ENCODE measurements around the gene ZNF423. TPM values are rescaled to one million over a fixed set of nuclear protein-coding genes. Genes with fewer than 3 reads are reported as not detected.

ZNF423 gene
- total RNA-seq, 1 experiment from 2014 or later, result not detected

- no TSS peak for BruUV-seq (replicated peaks)
- intact Hi-C loops (cut with micrococcal nuclease; ENCODE audit: unreplicated experiment), result no loop called here
- Mint-ChIP-seq H3K27me3 (ENCODE audit: unreplicated experiment) (peaks cover 91% of the 10 kb centered on the region), H3K9me3 (ENCODE audit: low read depth, unreplicated experiment) (no peaks in the 10 kb centered on the region), H3K4me1 (ENCODE audit: low read depth, unreplicated experiment) (no peaks in the 10 kb centered on the region), H3K4me3 (ENCODE audit: low read depth, unreplicated experiment) (no peak overlapping the region), H3K27ac (ENCODE audit: unreplicated experiment) (no peak overlapping the region), H3K36me3 (ENCODE audit: insufficient read depth, unreplicated experiment) (no peaks in the 10 kb centered on the region)
- no peak for TF ChIP-seq CTCF (IDR thresholded peaks at IDR 0.05; ENCODE audit: unreplicated experiment)
- CTCF ChIA-PET, result no interaction called here
- no peak for DNase-seq
Measured at GRCh38 chr16:49867796-49868668, 12.1 kb upstream of the ZNF423 start.

GRCh38 chr16:49867234-49867633 is 11.3 kb upstream of the ZNF423 start:
- intact Hi-C loops (cut with micrococcal nuclease; ENCODE audit: unreplicated experiment), result no loop called here
- CTCF ChIA-PET, result no interaction called here
- Mint-ChIP-seq H3K36me3 (ENCODE audit: insufficient read depth, unreplicated experiment) (no peaks in the 10 kb centered on the region), H3K4me3 (ENCODE audit: low read depth, unreplicated experiment) (no peak overlapping the region), H3K27me3 (ENCODE audit: unreplicated experiment) (peaks cover 88% of the 10 kb centered on the region), H3K9me3 (ENCODE audit: low read depth, unreplicated experiment) (no peaks in the 10 kb centered on the region), H3K27ac (ENCODE audit: unreplicated experiment) (no peak overlapping the region), H3K4me1 (ENCODE audit: low read depth, unreplicated experiment) (no peaks in the 10 kb centered on the region)
- no TSS peak for BruUV-seq (replicated peaks)
- DNase-seq, result no peak
- no peak for TF ChIP-seq CTCF (IDR thresholded peaks at IDR 0.05; ENCODE audit: unreplicated experiment)

- no peak for TF ChIP-seq CTCF (IDR thresholded peaks at IDR 0.05; ENCODE audit: unreplicated experiment)
- no peak for DNase-seq
- Mint-ChIP-seq H3K9me3 (ENCODE audit: low read depth, unreplicated experiment) (no peaks in the 10 kb centered on the region), H3K36me3 (ENCODE audit: insufficient read depth, unreplicated experiment) (no peaks in the 10 kb centered on the region), H3K4me1 (ENCODE audit: low read depth, unreplicated experiment) (no peaks in the 10 kb centered on the region), H3K4me3 (ENCODE audit: low read depth, unreplicated experiment) (no peak overlapping the region), H3K27ac (ENCODE audit: unreplicated experiment) (no peak overlapping the region), H3K27me3 (ENCODE audit: unreplicated experiment) (peaks cover 88% of the 10 kb centered on the region)
- no TSS peak for BruUV-seq (replicated peaks)
- intact Hi-C loops (cut with micrococcal nuclease; ENCODE audit: unreplicated experiment), result no loop called here
- CTCF ChIA-PET, result no interaction called here
Measured at GRCh38 chr16:49866595-49867071, 10.7 kb upstream of the ZNF423 start.

GRCh38 chr16:49862694-49863093 is 6.8 kb upstream of the ZNF423 start:
- Mint-ChIP-seq H3K27me3 (ENCODE audit: unreplicated experiment) (peaks cover 88% of the 10 kb centered on the region), H3K9me3 (ENCODE audit: low read depth, unreplicated experiment) (no peaks in the 10 kb centered on the region), H3K36me3 (ENCODE audit: insufficient read depth, unreplicated experiment) (peaks cover under 1% of the 10 kb centered on the region), H3K4me3 (ENCODE audit: low read depth, unreplicated experiment) (no peak overlapping the region), H3K27ac (ENCODE audit: unreplicated experiment) (no peak overlapping the region), H3K4me1 (ENCODE audit: low read depth, unreplicated experiment) (peaks cover 2% of the 10 kb centered on the region)
- DNase-seq, result no peak
- TF ChIP-seq CTCF (IDR thresholded peaks at IDR 0.05; ENCODE audit: unreplicated experiment), result no peak
- CTCF ChIA-PET, result interaction anchor here (0.7 kb wide), 1 partner anchor 397 kb away, joined by 3 read pairs; no protein-coding TSS in a partner anchor
- intact Hi-C loops (cut with micrococcal nuclease; ENCODE audit: unreplicated experiment), result no loop called here
- no TSS peak for BruUV-seq (replicated peaks)

All from Calu3 (cell line).